Activated CD8-positive, alpha-beta memory T cell treated with anti-CD3 and anti-CD28 coated beads for 36 hours (primary cell): Measurements from ENCODE around the gene VPS25. TPM values are rescaled to one million over a fixed set of nuclear protein-coding genes. Genes with fewer than 3 reads are reported as not detected.

Experiments used
- CTCF ChIA-PET: fragments of 350-600 bp; sonication (Branson Sonifier 250); formaldehyde crosslinking; loops from one replicate; lab custom pipeline; 2021; ENCODE audit warnings: antibody characterized with exemption; lab: Charles Lee
- POLR2A ChIA-PET: fragments of 350-600 bp; sonication (Branson Sonifier 250); formaldehyde crosslinking; loops from one replicate; lab custom pipeline; 2021; ENCODE audit warnings: antibody characterized with exemption; lab: Charles Lee
- total RNA-seq, 2 experiments: library from RNA; stranded (reverse); gene quantifications; one replicate each; pipeline ENCODE4 v1.2.3, GENCODE V29; 2021

Gene VPS25
- total RNA-seq, 2 experiments from 2014 or later, result 95.2 to 96.5 TPM

DNA sequence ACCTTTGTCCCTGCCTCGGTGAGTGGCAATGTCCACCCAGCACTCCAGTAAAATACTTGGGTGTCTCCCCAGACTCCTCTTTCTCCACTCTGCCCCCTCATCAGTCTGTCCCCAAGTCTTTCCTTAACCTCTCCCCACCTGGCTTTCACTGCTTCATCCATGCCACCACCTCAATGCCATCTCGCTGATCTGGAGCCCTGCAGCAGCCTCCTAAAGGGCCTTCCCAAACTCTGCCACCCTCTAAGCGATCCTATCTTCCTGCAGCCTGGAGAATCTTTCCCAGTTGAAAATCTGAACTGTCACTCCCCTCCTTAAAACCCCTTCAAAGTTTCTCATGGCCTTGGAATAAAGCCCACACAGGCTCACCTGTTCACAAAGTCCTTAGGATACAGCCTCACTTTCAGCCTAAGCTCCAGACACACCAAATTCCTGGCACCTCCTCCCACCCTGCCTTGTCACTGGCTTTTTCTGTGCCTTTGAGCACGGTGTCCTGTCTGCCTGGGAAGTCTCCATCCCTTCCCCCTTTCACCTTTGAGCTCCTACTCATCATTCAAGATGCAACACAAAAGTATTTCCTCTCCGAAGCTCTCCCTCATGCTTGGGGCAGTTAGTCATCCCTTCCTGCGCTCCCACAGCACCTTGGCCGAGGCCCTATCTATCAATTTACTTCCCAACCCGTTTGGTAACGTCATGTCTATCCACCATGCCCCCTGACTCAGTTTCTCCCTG is 10.0 kb downstream of the VPS25 start:
- ChIA-PET POLR2A (no interaction called here), CTCF (no interaction called here)

DNA sequence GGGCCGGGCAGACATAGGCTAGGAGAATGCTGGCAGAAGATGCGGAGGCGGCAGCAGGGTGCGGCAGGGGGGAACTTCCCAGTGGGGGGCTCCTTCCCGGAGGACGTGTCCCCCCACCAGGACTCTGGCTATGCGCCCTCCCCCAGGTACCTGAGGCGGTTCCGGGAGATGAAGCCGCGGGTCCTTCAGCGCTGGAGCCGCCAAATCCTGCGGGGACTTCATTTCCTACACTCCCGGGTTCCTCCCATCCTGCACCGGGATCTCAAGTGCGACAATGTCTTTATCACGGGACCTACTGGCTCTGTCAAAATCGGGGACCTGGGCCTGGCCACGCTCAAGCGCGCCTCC is 10.5 kb downstream of the VPS25 start:
- POLR2A ChIA-PET, result no interaction called here

DNA sequence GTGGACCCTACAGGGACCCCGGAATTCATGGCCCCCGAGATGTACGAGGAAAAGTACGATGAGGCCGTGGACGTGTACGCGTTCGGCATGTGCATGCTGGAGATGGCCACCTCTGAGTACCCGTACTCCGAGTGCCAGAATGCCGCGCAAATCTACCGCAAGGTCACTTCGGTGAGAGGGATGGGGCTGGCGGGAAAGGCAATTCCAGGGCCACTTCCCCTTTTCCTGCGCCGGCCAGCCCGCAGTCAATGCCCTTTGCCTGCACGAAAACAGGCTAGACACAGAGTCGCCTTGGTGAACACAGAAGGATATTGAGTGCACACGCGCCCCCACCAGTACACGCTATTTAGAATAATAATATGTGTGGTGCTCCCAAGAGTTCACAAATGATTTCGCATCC is 11.2 kb downstream of the VPS25 start:
- POLR2A ChIA-PET, result no interaction called here
- CTCF ChIA-PET, result interaction anchor here (0.5 kb wide), 1 partner anchor 15 kb away, joined by 4 read pairs; no protein-coding TSS in a partner anchor

More for the DNA sequence above, 10.5 kb downstream of the VPS25 start:
- CTCF ChIA-PET, result no interaction called here

DNA sequence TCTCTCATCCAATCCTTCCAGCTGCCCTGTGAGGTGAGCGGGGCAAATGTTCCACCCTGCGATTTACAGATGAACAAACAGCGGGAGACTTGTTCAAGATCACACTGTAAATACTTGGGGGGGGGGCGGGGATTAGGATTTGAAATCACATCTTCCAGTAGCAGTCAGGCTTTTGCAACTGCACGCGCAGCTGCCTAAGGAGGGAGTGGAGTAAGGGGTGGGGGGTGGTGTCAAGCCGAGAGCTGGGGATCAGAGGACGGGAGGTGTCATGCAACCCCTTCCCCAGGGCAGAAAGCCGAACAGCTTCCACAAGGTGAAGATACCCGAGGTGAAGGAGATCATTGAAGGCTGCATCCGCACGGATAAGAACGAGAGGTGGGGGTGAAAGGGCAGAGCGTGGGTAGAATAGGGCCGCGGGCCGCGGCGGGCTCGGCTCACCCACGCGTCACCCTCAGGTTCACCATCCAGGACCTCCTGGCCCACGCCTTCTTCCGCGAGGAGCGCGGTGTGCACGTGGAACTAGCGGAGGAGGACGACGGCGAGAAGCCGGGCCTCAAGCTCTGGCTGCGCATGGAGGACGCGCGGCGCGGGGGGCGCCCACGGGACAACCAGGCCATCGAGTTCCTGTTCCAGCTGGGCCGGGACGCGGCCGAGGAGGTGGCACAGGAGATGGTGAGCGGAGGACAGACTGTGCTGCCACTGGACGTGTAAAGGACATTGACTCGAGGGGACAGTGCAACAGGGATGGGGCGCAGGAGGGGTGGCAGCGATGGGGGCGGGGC is 11.8 kb downstream of the VPS25 start:
- POLR2A ChIA-PET, result no interaction called here

DNA sequence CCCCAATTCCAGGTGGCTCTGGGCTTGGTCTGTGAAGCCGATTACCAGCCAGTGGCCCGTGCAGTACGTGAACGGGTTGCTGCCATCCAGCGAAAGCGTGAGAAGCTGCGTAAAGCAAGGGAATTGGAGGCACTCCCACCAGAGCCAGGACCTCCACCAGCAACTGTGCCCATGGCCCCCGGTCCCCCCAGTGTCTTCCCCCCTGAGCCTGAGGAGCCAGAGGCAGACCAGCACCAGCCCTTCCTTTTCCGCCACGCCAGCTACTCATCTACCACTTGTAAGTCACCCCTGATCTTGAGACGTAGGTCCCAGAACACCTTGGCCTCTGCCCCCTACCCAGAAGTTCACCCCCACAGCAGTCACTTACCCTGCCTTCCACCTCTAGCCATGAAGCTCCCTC is 14.0 kb downstream of the VPS25 start:
- POLR2A ChIA-PET, result interaction anchor here (0.9 kb wide), 1 partner anchor 9 kb away, joined by 3 read pairs; no protein-coding TSS in a partner anchor
- CTCF ChIA-PET, result interaction anchor here (1.0 kb wide), 1 partner anchor 24 kb away, joined by 3 read pairs; no protein-coding TSS in a partner anchor

More for the DNA sequence above, 11.8 kb downstream of the VPS25 start:
- CTCF ChIA-PET, result interaction anchor here (0.5 to 1.1 kb wide), 4 partner anchors 12 to 206 kb away, joined by 3 to 4 read pairs (median 4); no protein-coding TSS in a partner anchor

DNA sequence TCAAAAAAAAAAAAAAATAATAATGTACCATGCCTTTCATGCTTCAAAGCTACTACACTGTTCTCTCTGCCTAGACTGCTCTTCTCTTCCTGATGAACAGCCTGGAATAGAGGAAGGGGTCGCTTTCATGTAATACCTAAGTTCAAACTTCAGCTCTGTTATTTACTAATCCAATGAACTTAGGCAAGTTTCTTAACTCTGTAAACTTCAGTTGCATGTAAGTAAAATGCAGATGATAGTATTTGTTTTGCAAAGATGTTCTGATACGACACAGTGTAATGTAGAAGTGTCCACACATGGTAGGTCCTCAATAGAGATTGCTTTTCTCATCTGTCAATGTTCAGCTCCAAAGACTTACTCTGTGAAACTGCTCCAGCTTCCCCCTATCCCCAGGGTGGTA is 18.7 kb downstream of the VPS25 start:
- ChIA-PET CTCF (interaction anchor here (0.5 to 1.7 kb wide), 2 partner anchors 28 to 156 kb away, joined by 3 to 4 read pairs; no protein-coding TSS in a partner anchor), POLR2A (no interaction called here)

DNA sequence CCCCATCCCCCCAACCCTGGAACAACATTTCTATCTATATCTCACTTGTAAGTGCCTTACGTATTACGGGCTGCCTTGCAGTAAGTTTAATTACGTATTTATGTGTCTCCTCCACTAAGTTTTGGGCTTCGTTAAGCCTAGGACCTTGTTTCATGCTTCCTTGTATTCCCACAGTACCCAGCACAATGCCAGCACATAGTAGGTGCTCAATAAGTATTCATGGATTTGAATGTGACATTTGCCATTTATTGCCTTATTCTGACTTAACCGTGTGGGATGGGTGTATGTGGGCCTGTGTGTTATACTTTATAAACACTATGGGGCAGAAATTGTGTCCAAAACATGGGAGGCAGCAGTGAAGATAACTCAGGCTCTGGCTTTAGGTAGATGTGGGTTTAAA is 19.3 kb downstream of the VPS25 start:
- ChIA-PET CTCF (no interaction called here), POLR2A (no interaction called here)

DNA sequence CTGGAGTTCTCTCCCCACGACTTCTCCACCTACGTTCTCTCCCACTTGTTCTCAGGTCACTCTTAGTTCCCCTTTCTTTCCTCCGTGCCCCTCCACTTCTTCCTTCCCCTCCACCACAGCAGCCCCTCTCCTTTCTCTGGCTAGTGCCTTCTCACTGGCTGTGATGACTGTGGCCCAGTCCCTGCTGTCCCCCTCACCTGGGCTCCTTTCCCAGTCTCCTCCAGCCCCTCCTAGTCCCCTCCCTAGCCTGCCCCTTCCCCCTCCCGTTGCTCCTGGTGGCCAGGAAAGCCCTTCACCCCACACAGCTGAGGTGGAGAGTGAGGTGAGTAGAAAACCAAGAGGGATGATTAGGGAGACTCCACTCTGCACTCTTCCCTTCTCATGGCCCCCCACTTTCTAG is 21.8 kb downstream of the VPS25 start:
- ChIA-PET POLR2A (no interaction called here), CTCF (no interaction called here)

DNA sequence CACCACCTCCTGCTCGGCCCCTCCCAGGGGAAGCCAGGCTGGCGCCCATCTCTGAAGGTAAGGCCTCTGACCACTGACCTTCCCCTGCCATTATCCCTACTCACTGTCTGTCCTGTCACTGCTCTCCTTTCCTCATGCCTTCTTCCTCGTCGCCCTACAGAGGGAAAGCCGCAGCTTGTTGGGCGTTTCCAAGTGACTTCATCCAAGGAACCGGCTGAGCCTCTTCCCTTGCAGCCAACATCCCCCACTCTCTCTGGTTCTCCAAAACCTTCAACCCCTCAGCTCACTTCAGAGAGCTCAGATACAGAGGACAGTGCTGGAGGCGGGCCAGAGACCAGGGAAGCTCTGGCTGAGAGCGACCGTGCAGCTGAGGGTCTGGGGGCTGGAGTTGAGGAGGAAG is 22.2 kb downstream of the VPS25 start:
- POLR2A ChIA-PET, result no interaction called here
- CTCF ChIA-PET, result no interaction called here

DNA sequence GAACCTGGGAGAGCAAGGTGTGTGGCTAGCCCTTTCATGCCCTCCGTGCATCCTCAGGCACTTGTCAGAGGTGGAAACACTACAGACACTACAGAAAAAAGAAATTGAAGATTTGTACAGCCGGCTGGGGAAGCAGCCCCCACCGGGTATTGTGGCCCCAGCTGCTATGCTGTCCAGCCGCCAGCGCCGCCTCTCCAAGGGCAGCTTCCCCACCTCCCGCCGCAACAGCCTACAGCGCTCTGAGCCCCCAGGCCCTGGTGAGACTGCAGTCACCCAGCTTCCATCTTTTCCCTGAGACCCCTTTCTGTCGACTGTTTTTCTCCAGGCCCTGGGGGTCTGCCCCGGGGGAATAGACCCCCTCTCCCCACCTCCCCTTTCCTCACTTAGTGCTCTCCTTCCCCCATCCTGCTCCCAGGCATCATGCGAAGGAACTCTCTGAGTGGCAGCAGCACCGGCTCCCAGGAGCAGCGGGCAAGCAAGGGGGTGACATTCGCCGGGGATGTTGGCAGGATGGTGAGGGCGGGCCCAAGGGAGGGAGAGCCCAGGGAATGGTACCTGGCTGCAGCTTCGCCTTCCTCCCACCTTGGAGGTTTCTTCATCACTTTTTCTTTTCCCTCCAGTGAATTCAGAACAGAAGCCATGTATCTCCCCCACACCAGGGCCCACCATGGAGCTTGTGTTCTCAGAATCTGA is 23.0 kb downstream of the VPS25 start:
- POLR2A ChIA-PET, result no interaction called here

DNA sequence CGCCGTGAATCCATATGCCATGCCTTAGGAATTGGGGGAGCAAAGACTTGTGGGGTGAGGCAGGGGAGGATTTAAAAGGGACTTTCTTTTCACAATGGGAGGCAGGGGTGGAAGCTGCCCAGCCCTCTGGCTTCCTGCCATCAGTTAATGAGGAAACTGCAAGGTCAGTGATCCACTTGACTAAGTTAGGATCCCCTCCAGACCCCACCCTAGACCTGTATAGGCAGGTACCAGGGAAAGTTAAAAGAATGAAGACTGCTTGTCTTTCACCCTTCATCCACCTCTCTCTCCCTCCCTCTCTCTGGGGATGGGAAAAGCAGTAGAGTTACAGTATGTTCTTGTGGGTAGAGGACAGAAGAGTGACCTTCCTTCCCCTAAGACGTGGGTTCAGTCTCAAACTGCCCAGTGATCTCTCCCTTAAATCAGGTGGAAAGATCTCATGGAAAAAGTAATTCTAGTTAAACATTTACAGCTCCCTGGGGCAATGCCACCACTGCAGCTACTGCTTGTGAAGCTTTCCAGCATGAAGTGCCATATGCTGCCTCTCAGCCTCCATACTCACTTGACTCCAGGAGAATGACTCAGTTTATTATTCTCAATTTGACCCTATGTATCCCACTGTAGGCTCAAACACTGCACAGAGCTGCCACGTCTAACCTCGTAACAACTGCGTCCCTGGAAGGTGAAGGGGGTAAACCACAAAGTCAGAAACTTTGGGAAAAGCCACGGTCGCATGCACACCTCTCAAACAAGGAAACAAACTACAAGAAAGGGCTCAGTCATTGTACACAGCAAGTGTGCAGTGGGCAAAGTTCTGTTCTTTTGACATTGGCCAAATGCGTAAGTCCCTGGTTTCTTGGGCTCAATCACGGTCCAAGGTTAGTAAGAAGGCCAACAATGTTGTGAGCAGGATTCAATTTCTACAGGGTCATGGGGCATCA is 24.1 kb downstream of the VPS25 start:
- ChIA-PET POLR2A (no interaction called here), CTCF (interaction anchor here (0.9 to 2.7 kb wide), 2 partner anchors 12 to 219 kb away, joined by 3 to 7 read pairs; partner anchors contain the start of gene PSMC3IP)

More for the DNA sequence above, 23.0 kb downstream of the VPS25 start:
- CTCF ChIA-PET, result interaction anchor here (0.9 kb wide), 1 partner anchor 11 kb away, joined by 3 read pairs; no protein-coding TSS in a partner anchor

DNA sequence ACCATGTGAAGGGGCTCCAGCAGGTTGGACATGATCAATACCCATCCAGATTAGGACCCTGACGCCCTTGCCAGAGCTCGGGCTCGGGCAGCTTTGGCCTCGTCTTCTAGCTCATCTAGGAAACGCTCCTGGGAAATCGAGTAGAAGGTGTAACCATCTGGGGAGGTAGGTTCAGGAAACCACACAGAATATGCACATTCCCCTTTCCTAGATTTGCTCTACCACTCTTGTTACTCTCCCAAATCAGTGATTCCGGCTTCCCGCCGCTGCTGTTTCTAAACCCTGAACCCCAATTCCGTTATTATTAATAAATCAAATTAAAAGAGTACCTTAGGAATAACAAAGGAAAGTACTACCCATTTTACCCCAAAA is 24.7 kb downstream of the VPS25 start:
- ChIA-PET CTCF (interaction anchor here (2.7 kb wide), 1 partner anchor 220 kb away, joined by 7 read pairs; the partner anchor contains the start of gene PSMC3IP), POLR2A (interaction anchor here (1.1 to 1.3 kb wide), 2 partner anchors 137 to 200 kb away, joined by 3 to 4 read pairs; partner anchors contain the start of gene RPL27)

DNA sequence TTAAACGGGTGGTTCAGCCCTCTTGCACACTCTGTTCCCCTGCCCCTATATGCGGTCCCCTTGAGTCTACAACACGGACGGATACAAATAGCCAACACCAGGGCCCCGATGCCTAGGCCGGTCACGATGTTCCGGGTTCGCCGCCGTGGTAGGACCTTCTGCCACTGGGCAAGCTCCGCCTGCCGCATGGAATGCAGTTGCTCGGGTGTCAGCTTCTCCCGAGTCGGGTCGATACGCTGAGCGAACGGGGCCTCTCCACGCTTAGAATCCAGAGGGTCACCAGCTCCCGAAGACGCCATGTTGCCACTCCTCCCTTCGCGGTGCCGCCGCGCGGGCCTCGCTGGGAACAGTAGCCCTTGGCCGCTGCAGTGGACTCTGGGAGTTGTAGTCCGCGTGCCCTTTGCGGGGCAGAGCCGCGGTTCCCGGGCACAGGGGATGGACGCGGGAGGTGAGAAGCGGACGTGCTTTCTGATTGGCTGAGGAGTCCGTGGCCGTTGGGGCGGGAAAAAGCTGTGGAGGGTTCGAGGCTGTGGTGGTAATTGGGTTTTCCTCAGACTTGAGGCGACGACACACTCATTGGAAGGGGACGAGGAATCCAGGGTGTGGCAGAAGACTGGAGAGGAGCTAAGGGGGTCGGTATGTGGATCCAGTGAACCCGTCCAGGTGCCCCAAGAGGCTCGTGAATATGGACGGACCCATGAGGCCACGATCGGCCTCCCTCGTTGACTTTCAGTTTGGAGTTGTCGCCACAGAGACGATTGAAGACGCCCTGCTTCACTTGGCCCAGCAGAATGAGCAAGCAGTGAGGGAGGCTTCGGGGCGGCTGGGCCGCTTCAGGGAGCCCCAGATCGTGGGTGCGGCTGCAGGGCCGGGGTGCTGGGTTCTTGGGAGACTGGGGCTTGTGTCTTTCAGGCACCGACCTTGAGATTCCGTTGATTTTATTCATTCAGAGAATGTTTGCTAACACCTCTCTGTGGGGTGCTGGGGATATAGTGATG is 25.4 kb downstream of the VPS25 start, which contains the start of the genes CNTD1 and COA3:
Gene CNTD1, plus strand, starts transcription at position 479 of the 998 bp plus-strand sequence. Its CDS starts 207 bp downstream, at position 686.
Gene COA3, minus strand, starts transcription at position 322 of the 998 bp plus-strand sequence. Its CDS starts 23 bp downstream, at position 299.
- POLR2A ChIA-PET, result interaction anchor here (0.6 to 1.3 kb wide), 3 partner anchors 58 to 199 kb away, joined by 3 to 4 read pairs (median 3); partner anchors contain the start of gene RPL27
- CTCF ChIA-PET, result interaction anchor here (0.6 to 2.7 kb wide), 3 partner anchors 17 to 220 kb away, joined by 3 to 7 read pairs (median 3); partner anchors contain the start of genes PSMC3IP and VPS25

DNA sequence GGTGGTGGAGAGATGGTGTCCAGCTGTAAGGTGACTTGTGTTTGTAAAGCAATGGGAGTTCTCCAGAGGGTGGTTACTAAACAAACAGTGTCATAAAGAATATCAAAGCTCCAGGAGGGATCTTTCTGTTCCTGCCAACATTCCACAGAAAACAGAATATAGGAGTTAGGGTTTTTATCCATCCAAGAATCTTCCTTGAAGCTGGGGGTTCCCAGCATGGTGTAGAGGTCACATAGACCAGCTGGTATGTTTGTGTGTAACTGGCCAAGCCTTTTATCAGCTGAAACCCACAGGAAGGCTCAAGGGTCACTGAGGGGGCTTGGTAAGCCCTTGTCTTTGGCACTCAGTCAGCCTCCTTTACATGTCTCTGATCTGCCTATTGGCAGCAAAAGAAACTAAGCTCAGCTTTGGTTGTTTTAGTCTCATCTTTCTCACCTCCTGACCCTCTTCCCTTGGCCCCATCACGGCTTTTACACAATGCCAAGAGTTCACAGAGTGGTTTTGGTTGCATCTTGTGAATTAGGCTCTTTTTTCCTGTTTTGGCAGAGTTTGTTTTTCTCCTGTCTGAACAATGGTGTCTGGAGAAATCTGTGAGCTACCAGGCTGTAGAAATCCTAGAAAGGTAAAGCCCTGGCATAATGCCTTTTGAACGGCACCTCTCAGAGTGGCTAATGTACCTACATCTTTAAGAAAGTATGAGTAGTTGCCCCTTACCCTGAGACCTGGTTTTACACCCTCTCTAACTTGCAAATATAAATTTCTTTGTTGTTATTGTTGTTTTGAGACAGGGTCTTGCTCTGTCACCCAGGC is 30.0 kb downstream of the VPS25 start:
- ChIA-PET POLR2A (interaction anchor here (0.6 kb wide), 1 partner anchor 29 kb away, joined by 6 read pairs; no protein-coding TSS in a partner anchor), CTCF (interaction anchor here (1.6 to 2.1 kb wide), 2 partner anchors 15 to 17 kb away, joined by 5 to 6 read pairs; no protein-coding TSS in a partner anchor)

DNA sequence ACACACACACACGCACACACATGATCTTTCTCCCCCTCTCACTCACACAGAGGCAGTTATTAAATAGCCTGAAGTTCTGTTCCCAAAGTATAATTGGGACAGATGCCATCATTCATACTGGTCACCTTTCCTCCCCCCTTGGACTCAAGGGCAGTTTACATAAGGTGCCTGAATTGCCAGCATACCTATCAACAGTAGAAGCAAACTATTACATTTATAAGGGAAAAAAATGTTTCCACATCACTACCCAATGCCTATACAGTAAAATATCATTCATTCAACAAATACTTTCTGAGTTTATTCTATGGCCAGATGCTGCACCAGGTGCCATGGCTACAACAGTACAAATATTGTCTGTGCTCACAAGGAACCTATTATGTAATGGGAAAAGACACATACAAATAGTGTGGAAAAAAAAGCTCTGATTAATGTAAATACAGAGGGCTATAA is 31.7 kb downstream of the VPS25 start:
- POLR2A ChIA-PET, result no interaction called here
- CTCF ChIA-PET, result no interaction called here
